CD4-positive, alpha-beta memory T cell (primary cell): ENCODE measurements around the gene DYNC1I1. TPM values are rescaled to one million over a fixed set of nuclear protein-coding genes. Genes with fewer than 3 reads are reported as not detected.

Experiments used
- CTCF ChIA-PET: fragments of 350-600 bp; sonication (Branson Sonifier 250); formaldehyde crosslinking; loops from one replicate; lab custom pipeline; 2021; ENCODE audit warnings: inconsistent platforms; ENCODE audit not compliant: partially characterized antibody; lab: Charles Lee
- POLR2A ChIA-PET: fragments of 350-600 bp; sonication (Branson Sonifier 250); formaldehyde crosslinking; loops from one replicate; lab custom pipeline; 2021; ENCODE audit not compliant: partially characterized antibody; lab: Charles Lee
- DNase-seq, 5 donors: peaks; one replicate each; pipeline versions ENCODE4 v3.0.0 to v3.0.0-alpha.2; 2020 to 2022; ENCODE audit warnings: mixed read lengths in 1 of 5
- H3K27ac ChIP-seq: one replicate; pipeline ENCODE4 v1.7.0; 2013; ENCODE audit warnings: low read depth, low read length
- H3K27me3 ChIP-seq: 2 replicates; pipeline ENCODE4 v1.7.0; 2013; ENCODE audit warnings: mild to moderate bottlenecking, low read length, moderate library complexity; ENCODE audit not compliant: insufficient read depth
- H3K36me3 ChIP-seq: 2 replicates; pipeline ENCODE4 v1.7.0; 2013; ENCODE audit warnings: mild to moderate bottlenecking, low read length, moderate library complexity; ENCODE audit not compliant: insufficient read depth
- H3K4me1 ChIP-seq: 2 replicates; pipeline ENCODE4 v1.7.0; 2013; ENCODE audit warnings: mild to moderate bottlenecking, low read length, moderate library complexity; ENCODE audit not compliant: insufficient read depth
- H3K4me3 ChIP-seq, 2 donors: one replicate each; pipeline ENCODE4 v1.7.0; 2013; ENCODE audit warnings: low read length in 2 of 2, mild to moderate bottlenecking in 1 of 2
- H3K9me3 ChIP-seq, 2 donors: one replicate each; pipeline ENCODE4 v1.7.0; 2013; ENCODE audit warnings: low read length in 2 of 2, control low read depth in 1 of 2; ENCODE audit not compliant: control insufficient read depth in 1 of 2
- H3K27ac Mint-ChIP-seq, 7 donors: one replicate each; pipeline ENCODE4 v1.8.0; 2020 to 2021; ENCODE audit warnings: mixed read lengths in 7 of 7, mild to moderate bottlenecking in 6 of 7, inconsistent platforms in 3 of 7, moderate library complexity in 3 of 7
- H3K27me3 Mint-ChIP-seq, 2 donors: one replicate each; pipeline ENCODE4 v1.8.0; 2020 to 2021; ENCODE audit warnings: mixed read lengths in 2 of 2
- H3K36me3 Mint-ChIP-seq, 2 donors: one replicate each; pipeline ENCODE4 v1.8.0; 2020 to 2021; ENCODE audit warnings: mixed read lengths in 2 of 2, inconsistent platforms in 1 of 2, mild to moderate bottlenecking in 1 of 2
- H3K4me1 Mint-ChIP-seq, 4 donors: one replicate each; pipeline ENCODE4 v1.8.0; 2020 to 2021; ENCODE audit warnings: mixed read lengths in 4 of 4, mild to moderate bottlenecking in 1 of 4
- H3K4me3 Mint-ChIP-seq, 8 donors: one replicate each; pipeline ENCODE4 v1.8.0; 2020 to 2021; ENCODE audit warnings: mixed read lengths in 8 of 8, mild to moderate bottlenecking in 7 of 8, moderate library complexity in 6 of 8, inconsistent platforms in 3 of 8
- H3K9me3 Mint-ChIP-seq, 8 donors: one replicate each; pipeline ENCODE4 v1.8.0; 2020 to 2021; ENCODE audit warnings: mixed read lengths in 8 of 8, mild to moderate bottlenecking in 5 of 8, inconsistent platforms in 3 of 8, moderate library complexity in 1 of 8
- intact Hi-C: fragments of 100-400 bp; cut with micrococcal nuclease; formaldehyde crosslinking; loops from one replicate; pipeline ENCODE4 v1.15.1; 2023
- polyA plus RNA-seq, 2 donors: library from polyadenylated mRNA; unstranded; fragments of 300-500 nt; fragmentation: Illumina TruSeq; gene quantifications; one replicate each; pipeline ENCODE4 v1.2.3, GENCODE V29; 2021
- total RNA-seq, 2 experiments: library from RNA; stranded (reverse); gene quantifications; one replicate each; pipeline ENCODE4 v1.2.3, GENCODE V29; 2021

DYNC1I1 gene
- total and polyA plus RNA-seq, 4 experiments from 2014 or later, result 0.33 TPM; not detected in 3

GRCh38 chr7:95922191-95922590, 149.8 kb downstream of the DYNC1I1 start:
- CTCF ChIA-PET, result interaction anchor here (0.5 to 2.3 kb wide), 6 partner anchors 8 to 1142 kb away, joined by 3 to 7 read pairs (median 4); no protein-coding TSS in a partner anchor
- H3K4me1 ChIP-seq, result no peaks in the 10 kb centered on the region
- H3K27me3 ChIP-seq, result peaks cover 3% of the 10 kb centered on the region
- H3K9me3 Mint-ChIP-seq, result no peaks in the 10 kb centered on the region
- H3K4me3 ChIP-seq, result no peak overlapping the region
- H3K36me3 Mint-ChIP-seq, result no peaks in the 10 kb centered on the region
- H3K9me3 ChIP-seq, result no peaks in the 10 kb centered on the region
- no peaks in the 10 kb centered on the region for H3K36me3 ChIP-seq
- POLR2A ChIA-PET, result no interaction called here
- no peak overlapping the region for H3K27ac Mint-ChIP-seq
- no peaks in the 10 kb centered on the region for H3K4me1 Mint-ChIP-seq
- H3K4me3 Mint-ChIP-seq, result no peak overlapping the region
- peaks cover 3 to 4% of the 10 kb centered on the region in 2 donors for H3K27me3 Mint-ChIP-seq
- intact Hi-C loops, result no loop called here
- no peak overlapping the region for H3K27ac ChIP-seq
- DNase-seq, result no peak

- ChIA-PET POLR2A (no interaction called here), CTCF (interaction anchor here (0.9 to 6.9 kb wide), 2 partner anchors 10 to 1139 kb away, joined by 3 to 44 read pairs; no protein-coding TSS in a partner anchor)
- Mint-ChIP-seq H3K9me3 (no peaks in the 10 kb centered on the region), H3K36me3 (no peaks in the 10 kb centered on the region), H3K4me1 (no peaks in the 10 kb centered on the region), H3K27ac (no peak overlapping the region), H3K27me3 (peaks cover 8 to 9% of the 10 kb centered on the region in 2 donors), H3K4me3 (no peak overlapping the region)
- Histone ChIP-seq H3K4me1 (no peaks in the 10 kb centered on the region), H3K27ac (no peak overlapping the region), H3K27me3 (peaks cover 3% of the 10 kb centered on the region), H3K4me3 (no peak overlapping the region), H3K9me3 (no peaks in the 10 kb centered on the region), H3K36me3 (no peaks in the 10 kb centered on the region)
- no peak for DNase-seq
- intact Hi-C loops, result no loop called here
Measured at GRCh38 chr7:95925236-95925635, 152.9 kb downstream of the DYNC1I1 start.

GRCh38 chr7:95925971-95926370, 153.6 kb downstream of the DYNC1I1 start:
- no peak overlapping the region for H3K4me3 ChIP-seq
- H3K27ac Mint-ChIP-seq, result no peak overlapping the region
- H3K4me1 Mint-ChIP-seq, result no peaks in the 10 kb centered on the region
- H3K36me3 Mint-ChIP-seq, result no peaks in the 10 kb centered on the region
- ChIA-PET CTCF (interaction anchor here (6.9 kb wide), 1 partner anchor 10 kb away, joined by 44 read pairs; no protein-coding TSS in a partner anchor), POLR2A (no interaction called here)
- H3K9me3 Mint-ChIP-seq, result no peaks in the 10 kb centered on the region
- no peaks in the 10 kb centered on the region for H3K36me3 ChIP-seq
- no peaks in the 10 kb centered on the region for H3K9me3 ChIP-seq
- H3K27ac ChIP-seq, result no peak overlapping the region
- H3K4me1 ChIP-seq, result no peaks in the 10 kb centered on the region
- no peak for DNase-seq
- peaks cover 3% of the 10 kb centered on the region for H3K27me3 ChIP-seq
- no peak overlapping the region for H3K4me3 Mint-ChIP-seq
- H3K27me3 Mint-ChIP-seq, result peaks cover 8 to 9% of the 10 kb centered on the region in 2 donors
- intact Hi-C loops, result no loop called here

- no peak overlapping the region for H3K27ac Mint-ChIP-seq
- H3K9me3 ChIP-seq, result no peaks in the 10 kb centered on the region
- H3K4me3 ChIP-seq, result no peak overlapping the region
- peaks cover 3% of the 10 kb centered on the region for H3K27me3 ChIP-seq
- no peaks in the 10 kb centered on the region for H3K36me3 Mint-ChIP-seq
- no peaks in the 10 kb centered on the region for H3K4me1 ChIP-seq
- ChIA-PET POLR2A (no interaction called here), CTCF (interaction anchor here (6.9 kb wide), 1 partner anchor 12 kb away, joined by 44 read pairs; no protein-coding TSS in a partner anchor)
- no peak overlapping the region for H3K4me3 Mint-ChIP-seq
- H3K4me1 Mint-ChIP-seq, result no peaks in the 10 kb centered on the region
- H3K36me3 ChIP-seq, result no peaks in the 10 kb centered on the region
- H3K27me3 Mint-ChIP-seq, result peaks cover 7 to 8% of the 10 kb centered on the region in 2 donors
- intact Hi-C loops, result no loop called here
- no peak overlapping the region for H3K27ac ChIP-seq
- no peaks in the 10 kb centered on the region for H3K9me3 Mint-ChIP-seq
- DNase-seq, result no peak
Measured at GRCh38 chr7:95927756-95928155, 155.4 kb downstream of the DYNC1I1 start.

GRCh38 chr7:95929710-95930280, 157.4 kb downstream of the DYNC1I1 start:
- CTCF ChIA-PET, result interaction anchor here (6.9 kb wide), 1 partner anchor 14 kb away, joined by 44 read pairs; no protein-coding TSS in a partner anchor

GRCh38 chr7:95931460-95932232, 159.3 kb downstream of the DYNC1I1 start:
- peaks cover 14 to 16% of the 10 kb centered on the region in 2 donors for H3K27me3 Mint-ChIP-seq
- H3K36me3 Mint-ChIP-seq, result no peaks in the 10 kb centered on the region
- intact Hi-C loops, result no loop called here
- H3K4me1 Mint-ChIP-seq, result no peaks in the 10 kb centered on the region
- CTCF ChIA-PET, result interaction anchor here (2.1 to 3.7 kb wide), 2 partner anchors 9 to 14 kb away, joined by 5 to 16 read pairs; no protein-coding TSS in a partner anchor
- Histone ChIP-seq H3K27me3 (no peaks in the 10 kb centered on the region), H3K4me1 (no peaks in the 10 kb centered on the region), H3K4me3 (no peak overlapping the region), H3K9me3 (no peaks in the 10 kb centered on the region), H3K27ac (no peak overlapping the region), H3K36me3 (no peaks in the 10 kb centered on the region)
- H3K27ac Mint-ChIP-seq, result no peak overlapping the region
- POLR2A ChIA-PET, result no interaction called here
- H3K9me3 Mint-ChIP-seq, result no peaks in the 10 kb centered on the region
- no peak overlapping the region for H3K4me3 Mint-ChIP-seq
- no peak for DNase-seq

More at GRCh38 chr7:95929710-95930280, 157.4 kb downstream of the DYNC1I1 start:
- H3K27me3 Mint-ChIP-seq, result peaks cover 11 to 12% of the 10 kb centered on the region in 2 donors
- Histone ChIP-seq H3K4me3 (no peak overlapping the region), H3K36me3 (no peaks in the 10 kb centered on the region), H3K9me3 (no peaks in the 10 kb centered on the region), H3K27me3 (peaks cover 3% of the 10 kb centered on the region), H3K27ac (no peak overlapping the region), H3K4me1 (no peaks in the 10 kb centered on the region)
- H3K36me3 Mint-ChIP-seq, result no peaks in the 10 kb centered on the region
- no peak overlapping the region for H3K27ac Mint-ChIP-seq
- intact Hi-C loops, result no loop called here
- POLR2A ChIA-PET, result no interaction called here
- no peak for DNase-seq
- no peaks in the 10 kb centered on the region for H3K9me3 Mint-ChIP-seq
- H3K4me3 Mint-ChIP-seq, result no peak overlapping the region
- no peaks in the 10 kb centered on the region for H3K4me1 Mint-ChIP-seq

- Histone ChIP-seq H3K27me3 (no peaks in the 10 kb centered on the region), H3K4me3 (no peak overlapping the region), H3K27ac (no peak overlapping the region), H3K36me3 (no peaks in the 10 kb centered on the region), H3K4me1 (no peaks in the 10 kb centered on the region), H3K9me3 (no peaks in the 10 kb centered on the region)
- ChIA-PET CTCF (interaction anchor here (3.7 kb wide), 1 partner anchor 16 kb away, joined by 16 read pairs; no protein-coding TSS in a partner anchor), POLR2A (no interaction called here)
- Mint-ChIP-seq H3K4me1 (no peaks in the 10 kb centered on the region), H3K27ac (no peak overlapping the region), H3K4me3 (no peak overlapping the region), H3K9me3 (no peaks in the 10 kb centered on the region), H3K36me3 (no peaks in the 10 kb centered on the region), H3K27me3 (peaks cover 11 to 14% of the 10 kb centered on the region in 2 donors)
- intact Hi-C loops, result no loop called here
- no peak for DNase-seq
Measured at GRCh38 chr7:95933618-95934017, 161.3 kb downstream of the DYNC1I1 start.
